HG03520 (cell line): ENCODE measurements around the gene HMGCS1.
A peak's percentile ranks its signal among the peaks of the same experiment; 100 is the strongest.
"Not testable (repeated sequence)": the region's sequence is repeated elsewhere in the genome, so short reads cannot be mapped to it uniquely, and the experiment has no call there.

ENCODE experiments used
- ATAC-seq: cut with Tn5 transposase; IDR thresholded peaks from one replicate; pipeline ENCODE4 v1.9.1; 2021; ENCODE audit warnings: mild to moderate bottlenecking, moderate library complexity; ENCODE audit not compliant: unreplicated experiment

The HMGCS1 gene

DNA sequence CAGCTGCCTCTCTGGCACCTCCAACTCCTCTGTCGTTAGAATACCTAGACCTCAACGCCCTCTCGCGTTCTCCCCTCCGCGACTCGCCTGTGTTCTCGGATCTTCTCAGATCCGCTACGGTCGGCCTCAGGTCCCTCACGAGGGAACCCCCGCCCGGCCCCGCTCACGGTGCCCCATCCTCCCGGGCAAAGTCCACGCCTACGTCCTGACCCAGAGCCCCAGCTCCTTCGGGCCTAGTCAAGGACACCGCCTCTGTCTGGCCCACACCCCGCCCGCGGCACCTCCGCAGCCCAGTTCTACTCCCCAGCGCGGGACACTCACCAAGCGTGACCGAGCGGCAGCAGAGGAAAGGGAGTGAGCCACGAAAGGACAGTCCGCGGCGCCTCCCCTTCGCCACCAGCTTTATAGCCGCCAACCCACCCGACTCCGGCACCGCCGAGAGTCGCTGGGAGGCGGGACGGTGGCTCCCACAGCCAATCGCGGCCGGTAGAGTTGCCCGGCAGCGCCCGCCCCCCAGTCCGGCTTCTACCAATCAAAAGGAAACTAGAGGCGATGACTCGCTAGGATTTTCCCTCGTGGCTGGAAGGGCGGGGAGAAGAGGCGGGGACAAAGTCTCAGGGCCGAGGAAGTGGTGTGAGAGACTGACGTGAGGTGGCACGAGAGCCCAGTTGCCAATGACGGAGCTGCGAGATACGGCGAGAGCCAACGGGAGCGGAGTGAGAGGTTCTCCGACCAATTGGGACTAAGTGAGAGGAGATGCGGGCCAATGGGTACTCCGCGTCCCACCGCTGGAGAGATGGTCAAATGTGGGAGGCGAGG, at the start of gene HMGCS1:
Gene HMGCS1 (minus strand): TSS at position 378 of the 819 bp plus-strand sequence. CDS start 14,447 bp downstream, outside the sequence.
- ATAC-seq: peak; percentile 91

DNA sequence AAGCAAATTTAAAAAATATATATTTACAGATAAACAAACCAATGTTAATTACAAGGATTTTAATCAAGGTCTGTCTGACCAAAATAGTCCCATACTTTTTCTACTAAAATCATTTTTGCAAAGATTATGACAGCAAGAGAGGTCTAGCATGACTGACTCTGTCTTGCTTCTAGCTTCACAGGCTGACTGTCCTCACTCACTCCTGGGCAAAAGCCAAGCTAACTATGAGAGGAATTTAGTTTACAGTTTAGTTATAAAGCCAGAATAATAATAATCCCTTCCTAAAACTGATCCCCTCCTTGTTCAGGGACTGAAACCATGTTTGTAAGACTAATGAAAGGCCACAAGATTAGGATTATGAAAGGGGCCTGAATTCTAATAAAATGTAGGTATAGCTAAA, 45.5 kb upstream of the HMGCS1 start:
- no peak for ATAC-seq

DNA sequence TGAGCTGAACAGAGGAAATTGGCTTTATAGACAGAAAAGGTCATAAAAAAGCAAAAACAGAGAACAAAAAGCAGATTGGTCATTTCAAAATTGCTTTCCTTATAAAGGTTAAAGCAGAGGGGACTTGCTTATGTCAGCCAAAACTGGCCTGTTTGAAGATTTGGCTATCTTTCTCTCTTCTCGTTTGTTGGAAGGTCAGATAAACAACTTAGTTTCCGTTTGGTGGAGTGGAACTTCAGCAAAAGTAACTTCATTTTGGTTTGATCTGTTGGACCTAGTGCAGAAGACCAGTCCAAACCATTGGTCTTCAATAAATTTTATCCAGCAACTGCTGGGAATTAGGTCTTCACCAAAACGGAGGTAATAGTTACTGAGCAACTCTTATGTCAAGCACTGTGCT, 45.1 kb upstream of the HMGCS1 start:
- ATAC-seq: no peak

DNA sequence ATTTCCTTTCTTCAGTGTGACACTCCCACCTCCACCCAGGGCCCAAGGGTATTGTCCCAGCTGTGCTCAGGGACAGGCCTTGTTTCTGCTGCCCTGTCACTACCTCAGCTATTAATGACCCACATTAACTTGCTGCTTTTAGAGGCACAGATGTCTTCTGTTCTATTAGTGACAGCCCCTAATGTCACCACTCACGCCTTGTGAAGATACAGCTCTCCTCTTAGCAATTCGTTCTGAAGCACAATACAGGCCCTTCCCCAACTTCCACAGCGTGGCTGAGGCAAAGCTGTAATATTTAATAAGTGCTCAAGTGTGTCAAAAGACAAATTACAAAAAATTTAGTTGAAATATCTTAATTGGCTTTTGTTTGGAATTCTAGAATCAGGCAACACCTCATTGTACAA, 44.7 kb upstream of the HMGCS1 start:
- ATAC-seq: no peak

DNA sequence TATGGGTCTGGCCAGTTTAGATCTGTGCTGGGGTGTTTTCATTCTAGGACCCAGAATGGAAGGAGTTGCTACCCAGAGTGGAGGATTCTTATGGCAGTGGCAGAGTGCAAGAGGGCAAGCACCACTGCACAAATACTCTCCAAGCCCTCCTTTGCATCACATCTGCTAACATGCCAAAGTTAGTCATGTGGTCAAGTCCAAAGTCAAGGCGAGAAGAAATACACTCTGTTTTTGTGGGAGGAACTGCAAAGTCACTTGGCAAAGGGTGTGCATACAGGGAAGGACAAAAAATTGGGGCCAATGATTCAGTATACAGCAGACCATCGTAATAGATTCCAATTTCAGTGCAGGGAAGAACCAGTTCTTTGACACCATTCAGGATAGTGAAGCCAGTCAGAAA, 43.9 kb upstream of the HMGCS1 start:
- no peak for ATAC-seq

DNA sequence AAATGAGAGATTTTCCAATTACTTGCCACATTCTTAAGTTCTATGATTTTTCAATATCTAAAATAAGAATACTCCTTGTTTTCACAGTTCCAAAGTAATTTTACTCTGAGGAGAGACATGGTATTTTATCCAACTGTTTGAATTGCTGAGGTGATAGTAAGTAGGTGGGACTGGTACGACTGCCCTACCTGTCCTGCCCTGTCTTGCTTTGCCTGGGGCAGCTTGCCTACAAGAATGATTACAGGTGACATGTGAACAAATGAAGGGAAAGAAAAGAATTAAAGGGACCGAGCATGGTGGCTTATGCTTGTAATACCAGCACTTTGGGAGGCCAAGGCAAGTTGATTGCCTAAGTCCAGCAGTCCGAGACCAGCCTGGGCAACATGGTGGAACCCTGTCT, 41.6 kb upstream of the HMGCS1 start:
- ATAC-seq: no peak

DNA sequence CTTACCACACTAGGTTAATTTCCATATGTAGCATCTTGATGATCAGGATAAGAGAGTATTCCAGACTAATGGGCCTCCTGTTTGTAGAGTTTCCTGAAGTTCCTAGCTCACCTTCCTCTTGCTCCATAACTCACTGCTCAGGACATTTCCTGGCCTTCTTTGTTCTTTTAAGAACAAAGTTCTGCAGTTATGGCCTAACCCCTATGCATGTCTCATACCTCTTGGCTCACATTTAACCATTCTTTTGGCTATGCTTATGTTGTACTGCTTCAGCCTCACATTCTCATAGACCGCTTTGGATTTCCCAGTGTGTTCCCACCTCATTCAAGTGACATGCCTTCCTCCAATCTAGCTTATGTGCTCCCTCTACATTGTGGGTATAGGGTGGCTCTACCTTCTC, 40.5 kb upstream of the HMGCS1 start:
- no peak for ATAC-seq

DNA sequence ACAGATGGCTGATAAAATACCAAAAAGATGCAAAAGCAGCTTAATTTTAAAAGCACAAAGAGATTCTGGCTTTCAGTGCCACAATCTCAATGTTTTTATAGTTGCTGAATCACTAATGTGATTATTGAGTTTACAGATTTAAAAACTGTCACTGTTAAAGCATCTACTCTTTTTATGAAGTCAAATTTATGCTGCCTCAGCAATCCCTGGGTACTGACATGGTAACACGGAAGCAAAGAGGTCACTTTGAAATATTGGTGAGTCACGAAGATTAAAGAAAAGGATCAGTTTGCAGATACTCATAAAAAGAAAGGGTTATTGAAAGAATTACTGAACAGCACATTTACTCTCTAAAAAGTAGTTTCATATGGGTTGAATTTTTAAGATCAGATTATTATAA, 39.7 kb upstream of the HMGCS1 start:
- ATAC-seq: no peak

DNA sequence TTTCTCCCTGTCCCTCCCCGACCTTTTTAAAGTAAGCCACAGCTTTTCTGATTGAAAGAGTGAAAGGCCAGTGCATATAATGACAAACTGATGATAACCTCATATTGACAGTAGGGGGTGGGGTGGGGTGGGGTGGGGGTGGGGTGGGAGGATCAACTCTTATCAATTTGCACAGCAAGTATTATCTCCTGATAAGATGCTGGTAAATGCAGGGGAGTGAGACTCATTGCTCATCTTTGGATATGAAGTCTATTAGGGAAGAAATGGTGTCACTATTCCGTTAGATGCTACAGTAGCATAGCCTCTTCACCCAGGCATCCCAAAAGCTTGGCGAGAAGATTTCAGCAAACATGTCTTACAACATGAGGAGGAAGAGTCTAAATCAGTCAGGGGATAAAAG, 38.9 kb upstream of the HMGCS1 start:
- ATAC-seq: no peak

DNA sequence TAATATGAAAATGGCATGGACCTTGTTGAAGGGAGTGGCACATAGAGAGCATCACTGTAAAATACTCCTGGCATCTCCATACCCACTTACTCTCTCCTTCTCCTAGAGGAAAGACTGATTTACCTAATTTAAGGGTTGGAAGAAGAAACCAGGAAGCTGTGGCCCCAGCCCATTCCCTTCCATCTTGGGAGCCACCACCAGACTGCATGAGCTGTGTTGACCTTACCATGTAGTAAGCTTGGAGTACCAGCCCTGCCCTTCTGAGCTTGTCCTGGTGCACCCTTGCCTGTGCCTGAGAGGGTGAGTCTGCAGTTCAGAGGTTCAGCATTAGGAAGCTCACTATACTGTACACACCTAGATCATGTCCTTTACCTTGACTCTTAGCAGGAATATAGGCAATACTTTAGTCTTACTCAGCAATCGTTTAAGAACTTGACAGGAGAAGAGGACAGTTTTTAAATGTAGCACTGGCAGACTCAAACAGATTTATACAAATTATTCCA, 35.7 kb upstream of the HMGCS1 start:
- ATAC-seq: no peak

DNA sequence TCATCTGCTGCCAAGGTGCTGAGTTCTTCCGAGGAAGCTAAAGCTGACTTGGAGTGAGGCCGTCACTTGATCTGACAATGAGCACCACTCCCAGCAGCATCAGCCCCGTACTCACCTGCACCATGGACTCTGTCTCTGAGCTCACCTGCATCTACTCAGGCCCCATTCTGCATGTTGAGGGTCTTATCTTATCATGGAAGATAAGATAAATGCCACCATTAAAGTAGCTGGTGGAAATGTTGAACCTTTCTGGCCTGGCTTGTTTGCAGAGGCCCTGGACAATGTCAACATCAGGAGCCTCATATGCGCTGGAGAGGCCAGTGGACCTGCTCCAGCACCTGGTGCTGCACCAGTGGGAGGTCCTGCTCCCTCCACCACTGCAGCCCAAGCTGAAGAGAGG, 35.0 kb upstream of the HMGCS1 start:
- ATAC-seq: no peak

DNA sequence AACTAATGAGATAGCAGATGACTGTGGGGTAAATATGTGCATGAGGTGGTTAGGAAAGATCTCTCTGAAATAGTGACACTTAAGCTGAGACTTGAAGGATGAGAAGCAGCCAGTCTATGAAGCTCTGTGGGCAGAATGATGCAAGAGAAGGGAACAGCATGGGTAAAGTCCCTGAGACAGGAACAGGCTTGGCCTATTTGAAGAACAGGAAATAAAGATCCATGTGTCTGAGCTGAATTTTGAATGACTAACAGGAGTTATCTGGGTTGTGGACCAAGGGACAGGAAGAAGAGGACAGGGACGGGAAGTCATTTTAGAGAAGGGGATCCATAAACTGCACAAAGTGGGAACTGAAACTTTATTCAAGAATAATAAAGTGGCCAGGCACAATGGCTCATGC, 25.6 kb upstream of the HMGCS1 start:
- ATAC-seq: no peak

DNA sequence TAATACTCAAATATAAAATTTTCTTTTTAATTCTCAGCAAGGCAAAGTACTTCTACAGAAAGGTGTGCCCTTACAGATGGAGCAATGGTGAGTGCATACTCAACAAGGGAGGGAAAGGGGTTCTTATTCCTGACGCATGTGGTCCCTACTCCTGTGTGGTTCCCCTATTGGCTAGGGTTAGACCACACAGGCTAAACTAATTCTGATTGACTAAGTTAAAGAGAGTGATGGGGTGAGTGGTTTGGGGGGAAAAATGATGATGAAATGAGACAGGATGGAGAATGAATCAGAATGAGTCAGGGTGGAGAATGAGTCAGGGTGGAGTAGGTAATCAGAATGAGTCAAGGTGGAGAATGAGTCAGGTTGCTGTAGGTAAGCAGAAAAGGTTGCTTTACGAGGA, 22.9 kb upstream of the HMGCS1 start:
- no peak for ATAC-seq

DNA sequence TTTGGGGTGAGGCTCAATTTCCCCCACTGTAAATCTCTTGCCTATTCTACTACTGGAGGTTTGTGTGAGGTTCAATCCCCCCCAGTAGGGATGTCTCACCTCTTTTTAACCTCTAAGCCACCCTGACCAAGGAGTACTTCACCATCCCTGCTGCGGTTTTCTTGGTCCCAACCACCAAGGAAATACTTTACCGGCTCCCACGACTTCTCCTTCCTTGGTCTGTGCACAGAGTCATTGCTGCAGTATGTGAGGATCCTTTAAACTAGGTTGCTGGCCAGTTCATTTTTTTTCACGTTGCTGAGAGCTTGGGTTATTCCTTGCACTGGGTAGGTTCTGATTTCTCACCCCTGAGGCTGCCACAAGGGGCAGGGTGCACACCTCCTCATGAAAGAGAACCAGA, 22.5 kb upstream of the HMGCS1 start:
- ATAC-seq: no peak

DNA sequence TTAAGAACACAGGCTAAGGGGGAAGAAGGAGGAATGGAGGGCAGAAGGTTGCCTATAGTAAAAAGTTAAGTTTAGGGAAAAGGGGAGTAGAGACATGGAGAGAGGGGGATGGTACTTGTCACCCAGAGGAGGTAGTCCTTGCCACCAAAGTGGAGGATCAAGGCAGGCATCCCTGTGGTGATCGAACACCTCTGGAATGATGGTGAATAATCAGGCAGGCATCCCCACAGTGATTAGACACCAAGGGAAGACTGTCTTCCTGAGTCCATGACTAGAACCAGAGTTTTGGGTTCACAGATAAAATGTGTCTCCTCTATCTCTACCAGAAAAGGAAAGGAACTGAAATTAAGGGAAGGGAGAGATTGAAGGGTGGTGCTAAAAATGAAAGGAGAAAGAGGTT, 19.2 kb upstream of the HMGCS1 start:
- ATAC-seq: no peak

DNA sequence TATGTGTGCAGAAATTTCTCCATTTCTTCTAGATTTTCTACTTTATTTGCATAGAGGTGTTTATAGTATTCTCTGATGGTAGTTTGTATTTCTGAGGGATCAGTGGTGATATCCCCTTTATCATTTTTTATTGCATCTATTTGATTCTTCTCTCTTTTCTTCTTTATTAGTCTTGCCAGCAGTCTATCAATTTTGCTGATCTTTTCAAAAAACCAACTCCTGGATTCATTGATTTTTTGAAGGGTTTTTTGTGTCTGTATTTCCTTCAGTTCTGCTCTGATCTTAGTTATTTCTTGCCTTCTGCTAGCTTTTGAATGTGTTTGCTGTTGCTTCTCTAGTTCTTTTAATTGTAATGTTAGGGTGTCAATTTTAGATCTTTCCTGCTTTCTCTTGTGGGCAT, 12.4 kb upstream of the HMGCS1 start:
- ATAC-seq: not testable (repeated sequence)

DNA sequence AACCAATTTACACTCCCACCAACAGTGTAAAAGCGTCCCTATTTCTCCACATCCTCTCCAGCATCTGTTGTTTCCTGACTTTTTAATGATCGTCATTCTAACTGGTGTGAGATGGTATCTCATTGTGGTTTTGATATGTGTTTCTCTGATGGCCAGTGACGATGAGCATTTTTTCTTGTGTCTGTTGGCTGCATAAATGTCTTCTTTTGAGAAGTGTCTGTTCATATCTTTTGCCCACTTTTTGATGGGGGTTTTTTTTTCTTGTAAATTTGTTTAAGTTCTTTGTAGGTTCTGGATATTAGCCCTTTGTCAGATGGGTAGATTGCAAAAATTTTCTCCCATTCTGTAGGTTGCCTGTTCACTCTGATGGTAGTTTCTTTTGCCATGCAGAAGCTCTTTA, 10.3 kb upstream of the HMGCS1 start:
- not testable (repeated sequence) for ATAC-seq

DNA sequence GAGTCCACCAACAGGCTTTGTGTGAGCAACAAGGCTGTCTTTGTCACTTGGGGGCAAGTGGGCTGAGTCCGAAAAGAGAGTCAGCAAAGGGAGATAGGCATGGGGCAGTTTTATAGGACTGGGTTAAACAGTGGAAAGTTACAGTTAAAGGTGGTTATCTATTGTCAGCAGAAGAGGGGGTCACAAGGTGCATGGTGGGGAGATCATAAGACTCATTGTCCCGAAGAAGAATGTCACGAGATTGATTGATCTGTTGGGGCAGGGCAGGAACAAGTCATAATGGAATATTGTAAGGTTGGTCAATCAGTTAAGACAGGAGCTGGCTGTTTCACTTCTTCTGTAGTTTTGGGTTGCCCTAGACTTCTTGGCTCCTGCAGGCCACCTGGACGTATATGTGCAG, 7.6 kb upstream of the HMGCS1 start:
- ATAC-seq: no peak

DNA sequence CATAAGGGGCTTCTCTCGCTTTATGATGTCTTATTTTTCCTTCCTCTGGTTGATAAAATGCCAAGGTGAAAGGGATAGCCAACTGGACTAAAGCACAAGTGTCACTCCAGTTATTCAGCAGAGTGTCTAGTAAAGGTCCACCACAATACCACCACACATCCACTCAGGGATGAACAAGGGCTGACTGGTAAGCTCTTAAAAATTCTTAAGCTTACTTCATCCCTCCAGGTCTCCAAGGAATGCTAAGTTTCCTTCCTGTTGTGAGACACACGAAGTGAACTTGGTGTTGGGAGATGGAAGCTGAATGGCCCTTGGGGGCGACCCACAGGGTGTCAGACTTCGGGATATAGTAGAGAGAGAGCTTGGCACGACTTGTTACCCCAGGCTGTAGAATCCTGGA, 3.2 kb upstream of the HMGCS1 start:
- ATAC-seq: no peak

DNA sequence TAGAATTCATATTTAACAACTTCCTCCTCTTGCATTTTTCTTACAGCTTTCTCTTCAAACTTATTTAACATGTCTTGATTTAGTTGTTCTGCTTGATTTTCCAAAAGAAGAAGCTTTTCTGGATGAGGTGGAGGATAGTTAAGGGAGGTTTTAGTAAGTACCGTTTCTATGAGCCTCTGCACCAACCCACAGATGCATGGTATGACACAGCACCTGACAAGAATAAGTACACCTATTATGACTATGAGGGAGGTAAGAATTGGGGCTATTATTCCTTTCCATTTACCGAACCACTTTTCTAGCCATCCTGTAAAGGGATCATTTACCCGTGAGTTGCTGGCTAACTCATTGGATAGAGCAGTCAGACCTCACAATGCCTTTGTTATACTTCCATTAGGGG, 2.5 kb upstream of the HMGCS1 start:
- ATAC-seq: no peak

DNA sequence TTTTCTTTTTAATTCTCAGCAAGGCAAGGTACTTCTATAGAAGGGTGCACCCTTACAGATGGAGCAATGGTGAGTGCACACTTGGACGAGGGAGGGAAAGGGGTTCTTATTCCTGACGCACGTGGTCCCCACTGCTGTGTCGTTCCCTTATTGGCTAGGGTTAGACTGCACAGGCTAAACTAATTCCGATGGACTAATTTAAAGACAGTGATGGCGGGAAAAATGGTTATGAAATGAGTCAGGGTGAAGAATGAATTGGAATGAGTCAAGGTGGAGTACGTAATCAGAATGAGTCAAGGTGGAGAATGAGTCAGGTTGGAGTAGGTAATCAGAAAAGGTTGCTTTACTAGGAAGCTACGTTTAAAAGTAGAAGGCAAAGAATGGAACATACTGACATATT, 2.1 kb upstream of the HMGCS1 start:
- no peak for ATAC-seq

DNA sequence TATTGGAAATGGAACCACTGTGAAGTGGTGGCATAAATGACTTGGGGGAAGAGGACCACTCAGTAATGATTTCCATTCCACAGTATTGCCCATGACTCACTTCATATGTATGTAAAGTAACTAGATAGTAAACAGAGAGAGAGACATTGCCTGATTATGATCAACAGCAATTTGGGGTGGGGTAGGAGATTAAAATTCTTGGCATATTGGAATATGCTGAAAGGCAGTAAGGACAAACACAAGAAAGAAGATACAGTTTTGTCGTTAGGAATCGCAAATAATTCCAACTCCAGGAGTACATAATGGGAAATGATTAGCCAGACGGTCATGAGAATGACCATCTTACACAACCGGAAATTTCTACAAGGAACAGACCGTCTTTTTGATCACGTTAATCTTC, 1.5 kb upstream of the HMGCS1 start:
- no peak for ATAC-seq
